Calu3 (cell line): ENCODE results near the gene TBC1D23. TPM values are rescaled to one million over a fixed set of nuclear protein-coding genes. Genes with fewer than 3 reads are reported as not detected.
"Not testable (repeated sequence)": the region's sequence is repeated elsewhere in the genome, so short reads cannot be mapped to it uniquely, and the experiment has no call there.

Experiments
- BruUV-seq: library from RNA; stranded (reverse); fragments of 400-500 nt; replicated peaks from 2 replicates; lab custom pipeline; 2021; lab: Mats Ljungman, UMichigan
- CTCF ChIA-PET: fragments of 300-600 bp; sonication (Branson Sonifier 250); formaldehyde crosslinking; loops from one replicate; lab custom pipeline; 2022; ENCODE audit warnings: antibody characterized with exemption; lab: Charles Lee
- DNase-seq: peaks from one replicate; pipeline ENCODE4 v3.0.0; 2022
- H3K27ac Mint-ChIP-seq: one replicate; pipeline ENCODE4 v1.8.0; 2022; ENCODE audit warnings: mixed read lengths; ENCODE audit not compliant: unreplicated experiment
- H3K27me3 Mint-ChIP-seq: one replicate; pipeline ENCODE4 v1.8.0; 2022; ENCODE audit warnings: mixed read lengths; ENCODE audit not compliant: unreplicated experiment
- H3K36me3 Mint-ChIP-seq: one replicate; pipeline ENCODE4 v1.8.0; 2022; ENCODE audit warnings: mild to moderate bottlenecking, moderate library complexity, mixed read lengths; ENCODE audit not compliant: insufficient read depth, unreplicated experiment
- H3K4me1 Mint-ChIP-seq: one replicate; pipeline ENCODE4 v1.8.0; 2022; ENCODE audit warnings: mild to moderate bottlenecking, low read depth, mixed read lengths; ENCODE audit not compliant: unreplicated experiment
- H3K4me3 Mint-ChIP-seq: one replicate; pipeline ENCODE4 v1.8.0; 2022; ENCODE audit warnings: mild to moderate bottlenecking, low read depth, moderate library complexity, mixed read lengths; ENCODE audit not compliant: unreplicated experiment
- H3K9me3 Mint-ChIP-seq: one replicate; pipeline ENCODE4 v1.8.0; 2022; ENCODE audit warnings: low read depth, mixed read lengths; ENCODE audit not compliant: unreplicated experiment
- intact Hi-C: fragments of 100-400 bp; cut with micrococcal nuclease; formaldehyde crosslinking; loops from one replicate; pipeline ENCODE4 v1.10.0; 2022; ENCODE audit not compliant: unreplicated experiment
- total RNA-seq: library from RNA; stranded (reverse); gene quantifications from 2 replicates; pipeline ENCODE4 v1.2.3, GENCODE V29; 2022
- TF ChIP-seq, protein P1 (sequence below): fragments of 200-600 bp; IDR thresholded peaks from one replicate; pipeline ENCODE4 v1.8.0; 2022; ENCODE audit warnings: antibody characterized with exemption; ENCODE audit not compliant: unreplicated experiment

The TBC1D23 gene
- total RNA-seq, 1 experiment from 2014 or later: 26.1 TPM

- TF ChIP-seq, protein P1, sequence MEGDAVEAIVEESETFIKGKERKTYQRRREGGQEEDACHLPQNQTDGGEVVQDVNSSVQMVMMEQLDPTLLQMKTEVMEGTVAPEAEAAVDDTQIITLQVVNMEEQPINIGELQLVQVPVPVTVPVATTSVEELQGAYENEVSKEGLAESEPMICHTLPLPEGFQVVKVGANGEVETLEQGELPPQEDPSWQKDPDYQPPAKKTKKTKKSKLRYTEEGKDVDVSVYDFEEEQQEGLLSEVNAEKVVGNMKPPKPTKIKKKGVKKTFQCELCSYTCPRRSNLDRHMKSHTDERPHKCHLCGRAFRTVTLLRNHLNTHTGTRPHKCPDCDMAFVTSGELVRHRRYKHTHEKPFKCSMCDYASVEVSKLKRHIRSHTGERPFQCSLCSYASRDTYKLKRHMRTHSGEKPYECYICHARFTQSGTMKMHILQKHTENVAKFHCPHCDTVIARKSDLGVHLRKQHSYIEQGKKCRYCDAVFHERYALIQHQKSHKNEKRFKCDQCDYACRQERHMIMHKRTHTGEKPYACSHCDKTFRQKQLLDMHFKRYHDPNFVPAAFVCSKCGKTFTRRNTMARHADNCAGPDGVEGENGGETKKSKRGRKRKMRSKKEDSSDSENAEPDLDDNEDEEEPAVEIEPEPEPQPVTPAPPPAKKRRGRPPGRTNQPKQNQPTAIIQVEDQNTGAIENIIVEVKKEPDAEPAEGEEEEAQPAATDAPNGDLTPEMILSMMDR: no peak
- no peaks in the 10 kb centered on the region for H3K36me3 Mint-ChIP-seq
- H3K27ac Mint-ChIP-seq: no peak overlapping the region
- CTCF ChIA-PET: no interaction called here
- H3K4me3 Mint-ChIP-seq: no peak overlapping the region
- no peak for DNase-seq
- no peaks in the 10 kb centered on the region for H3K4me1 Mint-ChIP-seq
- H3K27me3 Mint-ChIP-seq: no peaks in the 10 kb centered on the region
- H3K9me3 Mint-ChIP-seq: no peaks in the 10 kb centered on the region
- BruUV-seq: no TSS peak
- intact Hi-C loops: no loop called here
Measured at GRCh38 chr3:100234364-100234763, 26.4 kb upstream of the TBC1D23 start.

DNA sequence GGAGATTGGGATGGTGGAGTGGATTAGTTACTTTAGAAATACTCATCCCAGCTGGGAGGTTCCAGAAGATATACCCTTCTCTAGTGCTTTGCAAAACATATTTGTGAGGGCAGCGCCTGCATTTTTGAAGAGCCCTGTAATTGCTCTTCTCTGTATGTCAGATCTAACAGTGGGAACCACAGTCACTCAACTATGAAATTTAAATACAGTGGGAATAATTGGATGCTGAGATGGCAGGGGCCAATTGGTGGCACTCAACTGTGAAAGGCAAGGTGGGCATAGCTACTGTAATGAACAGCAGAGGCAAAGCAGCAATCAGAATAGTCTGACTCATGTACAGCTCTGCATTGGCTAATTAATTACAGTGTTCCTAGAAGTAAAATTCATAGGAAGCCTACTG is 22.2 kb upstream of the TBC1D23 start:
- intact Hi-C loops: no loop called here
- no peak overlapping the region for H3K4me3 Mint-ChIP-seq
- no peaks in the 10 kb centered on the region for H3K27me3 Mint-ChIP-seq
- no TSS peak for BruUV-seq
- no peaks in the 10 kb centered on the region for H3K36me3 Mint-ChIP-seq
- DNase-seq: no peak
- CTCF ChIA-PET: no interaction called here
- TF ChIP-seq, protein P1: no peak
- no peaks in the 10 kb centered on the region for H3K4me1 Mint-ChIP-seq
- no peak overlapping the region for H3K27ac Mint-ChIP-seq
- no peaks in the 10 kb centered on the region for H3K9me3 Mint-ChIP-seq

- H3K4me3 Mint-ChIP-seq, H3K27ac Mint-ChIP-seq, H3K4me1 Mint-ChIP-seq, H3K27me3 Mint-ChIP-seq, intact Hi-C loops, H3K9me3 Mint-ChIP-seq, BruUV-seq, H3K36me3 Mint-ChIP-seq, CTCF ChIA-PET, DNase-seq: not testable (repeated sequence)
Measured at GRCh38 chr3:100242471-100242870, 18.3 kb upstream of the TBC1D23 start.

GRCh38 chr3:100244264-100244663 is 16.5 kb upstream of the TBC1D23 start:
- DNase-seq: no peak
- H3K4me3 Mint-ChIP-seq: no peak overlapping the region
- no peaks in the 10 kb centered on the region for H3K4me1 Mint-ChIP-seq
- BruUV-seq: no TSS peak
- intact Hi-C loops: no loop called here
- TF ChIP-seq, protein P1: no peak
- no peaks in the 10 kb centered on the region for H3K9me3 Mint-ChIP-seq
- no peak overlapping the region for H3K27ac Mint-ChIP-seq
- no peaks in the 10 kb centered on the region for H3K36me3 Mint-ChIP-seq
- CTCF ChIA-PET: no interaction called here
- H3K27me3 Mint-ChIP-seq: no peaks in the 10 kb centered on the region

DNA sequence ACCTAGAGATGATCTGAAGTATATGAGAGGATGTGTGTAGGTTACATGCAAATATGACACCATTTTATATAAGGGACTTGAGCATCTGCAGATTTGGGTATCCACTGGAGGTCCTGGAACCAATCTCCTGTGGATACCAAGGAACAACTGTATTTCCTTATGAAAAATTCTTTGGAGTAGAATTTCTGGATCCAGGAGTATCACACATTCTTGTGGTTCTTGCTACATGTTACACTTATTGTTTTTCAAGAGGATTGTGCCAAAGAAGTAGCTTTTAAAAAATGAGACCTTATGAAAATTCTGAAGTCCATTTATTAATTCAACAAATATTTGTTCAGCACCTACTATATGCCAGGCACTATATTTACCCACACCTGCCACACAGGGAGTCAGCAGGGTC is 15.7 kb upstream of the TBC1D23 start:
- Mint-ChIP-seq H3K27ac (no peak overlapping the region), H3K36me3 (no peaks in the 10 kb centered on the region), H3K4me1 (no peaks in the 10 kb centered on the region), H3K27me3 (no peaks in the 10 kb centered on the region), H3K9me3 (no peaks in the 10 kb centered on the region), H3K4me3 (no peak overlapping the region)
- TF ChIP-seq, protein P1: no peak
- CTCF ChIA-PET: no interaction called here
- BruUV-seq: no TSS peak
- no peak for DNase-seq
- intact Hi-C loops: no loop called here
